A549 treated with AZD9567 at 1 μM for 4 hours (cell line): ENCODE measurements around the gene HECTD3. TPM values are rescaled to one million over a fixed set of nuclear protein-coding genes. Genes with fewer than 3 reads are reported as not detected.

Experiments used
- total RNA-seq: library from RNA; stranded (reverse); fragments of 200-300 nt; extraction: Qiagen RNA extraction; gene quantifications from 5 replicates; pipeline ENCODE4 v1.2.3, GENCODE V29; 2022; ENCODE audit not compliant: insufficient read depth

The HECTD3 gene
- 16.5 to 19.9 TPM (median 19.3 TPM) in 5 replicates for total RNA-seq

DNA sequence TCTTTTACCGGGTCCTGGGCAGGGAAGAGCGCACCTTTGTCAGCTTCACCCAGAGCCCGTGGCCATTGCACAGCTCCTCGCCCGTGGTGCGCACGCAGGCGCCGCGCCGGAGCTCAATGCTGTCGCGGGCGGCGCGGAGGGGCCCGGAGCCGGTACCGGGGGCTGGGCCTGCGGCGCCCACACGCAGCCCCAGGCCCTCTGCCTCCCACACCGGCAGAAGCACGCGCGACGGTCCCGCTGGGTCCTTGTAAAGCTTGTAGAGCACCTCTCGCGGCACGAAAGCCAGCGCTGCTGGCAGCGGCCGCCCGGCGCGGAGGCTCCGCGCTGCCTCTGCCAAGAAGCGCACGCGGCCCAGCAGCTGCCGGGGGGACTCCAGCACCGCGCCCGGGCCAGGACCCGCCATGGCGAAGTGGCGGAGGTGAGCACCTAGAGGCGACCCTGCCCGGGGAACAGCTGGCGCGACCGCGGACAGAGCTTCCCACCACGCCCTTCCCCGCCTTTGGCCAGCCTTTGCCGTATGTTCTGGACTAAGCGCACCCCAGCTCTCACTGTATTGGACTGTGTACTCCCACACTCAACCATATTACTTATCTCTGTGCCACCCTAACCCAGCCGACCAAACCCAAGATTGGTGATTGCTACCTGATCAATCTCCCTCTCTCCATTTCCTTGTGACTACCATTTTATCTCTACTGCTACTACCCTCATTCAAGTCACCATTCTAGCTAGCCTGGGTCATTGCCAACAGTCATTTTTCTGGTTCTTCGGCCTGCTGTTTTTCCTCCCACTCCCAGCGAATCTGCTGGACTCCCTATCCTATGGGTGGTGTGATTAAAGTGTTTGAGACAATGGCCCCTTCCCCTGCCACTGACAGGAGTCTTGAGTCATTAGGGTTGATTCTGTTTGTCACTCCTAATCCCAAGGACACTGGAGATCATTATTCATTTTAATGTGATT is at the start of gene HECTD3:
Gene HECTD3 (minus strand): TSS at position 470 of the 957 bp plus-strand sequence. CDS start 67 bp downstream, at position 403.

DNA sequence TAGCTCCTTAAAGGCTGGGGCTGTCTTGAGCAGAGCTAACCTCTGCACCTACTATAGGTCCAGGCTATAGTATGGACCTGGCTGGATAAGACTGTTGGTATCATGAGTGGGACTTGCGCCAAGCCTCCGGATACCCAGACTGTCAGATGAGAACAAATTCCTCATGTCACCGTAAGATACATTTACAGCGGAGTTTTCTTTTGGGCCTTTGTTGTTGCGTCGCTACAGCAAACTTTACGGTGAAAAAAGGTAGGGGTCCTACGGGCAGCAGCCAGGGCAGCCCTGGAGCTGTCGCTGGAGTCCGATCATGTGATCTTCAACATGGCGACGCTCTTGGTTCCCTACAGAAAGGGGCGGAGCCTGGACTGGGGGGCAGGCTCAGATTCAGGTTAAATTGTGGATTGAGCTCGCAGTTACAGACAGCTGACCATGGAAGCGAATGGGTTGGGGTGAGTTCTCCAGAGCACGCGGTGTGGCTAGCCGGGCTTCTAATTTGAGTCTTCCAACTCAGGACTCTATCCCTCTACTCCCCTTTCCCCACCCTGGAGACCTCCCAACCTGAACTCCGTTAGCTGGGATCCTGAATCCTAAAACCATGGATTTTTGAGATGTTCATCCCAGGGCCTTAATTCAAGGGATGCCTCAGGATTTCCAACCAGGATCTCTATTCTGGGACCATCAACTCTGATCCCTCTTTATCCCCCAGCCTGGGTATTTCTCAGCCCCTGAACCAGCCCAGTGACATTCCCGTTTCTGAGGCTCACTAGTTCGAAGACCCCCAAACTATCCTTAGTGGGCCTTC is 914 bp upstream of the HECTD3 start, which contains the start of gene UROD:
Gene UROD (plus strand): TSS at position 418 of the 802 bp plus-strand sequence. CDS start 12 bp downstream, at position 430.

Other genes starting within 250 kb of the HECTD3 start
- 1,183 to 1,747 TPM (median 1,698 TPM) in 5 replicates for gene RPS8, start 235.8 kb downstream of the HECTD3 start, total RNA-seq
- 0.22 to 0.60 TPM (median 0.38 TPM) in 4 of 5 replicates, not detected in the other for gene BEST4, start 223.2 kb downstream of the HECTD3 start, total RNA-seq
- 18.2 to 22.8 TPM (median 20.4 TPM) in 5 replicates for gene PLK3, start 210.9 kb downstream of the HECTD3 start, total RNA-seq
- 0.49 to 0.94 TPM (median 0.80 TPM) in 4 of 5 replicates, not detected in the other for gene DYNLT4, start 204.0 kb downstream of the HECTD3 start, total RNA-seq
- gene BTBD19, start 202.8 kb downstream of the HECTD3 start, total RNA-seq: 2.0 to 3.2 TPM (median 2.7 TPM) in 4 of 5 replicates, not detected in the other
- 0.21 to 0.91 TPM (median 0.30 TPM) in 5 replicates for gene PTCH2, start 168.1 kb downstream of the HECTD3 start, total RNA-seq
- gene EIF2B3, start 24.7 kb downstream of the HECTD3 start, total RNA-seq: 18.6 to 19.4 TPM (median 19.0 TPM) in 5 replicates
- 38.1 to 49.8 TPM (median 48.0 TPM) in 5 replicates for gene UROD, start 930 bp upstream of the HECTD3 start, total RNA-seq
- gene ZSWIM5, start 195.3 kb upstream of the HECTD3 start, total RNA-seq: 0.33 to 0.65 TPM (median 0.61 TPM) in 5 replicates